Ectodermal cell (in vitro differentiated cells): Measurements from ENCODE around the gene CCDC158.

Source experiments
- H3K27ac ChIP-seq: 2 replicates; pipeline ENCODE4 v1.7.0; 2013; ENCODE audit warnings: mild to moderate bottlenecking, low read depth, low read length; ENCODE audit not compliant: insufficient read depth, poor library complexity, severe bottlenecking
- H3K27me3 ChIP-seq: 2 replicates; pipeline ENCODE4 v1.7.0; 2013; ENCODE audit warnings: mild to moderate bottlenecking, low read length; ENCODE audit not compliant: insufficient read depth, control insufficient read depth, poor library complexity, severe bottlenecking
- H3K36me3 ChIP-seq: one replicate; pipeline ENCODE4 v1.7.0; 2013; ENCODE audit warnings: low read length; ENCODE audit not compliant: control insufficient read depth, insufficient read depth
- H3K4me1 ChIP-seq: one replicate; pipeline ENCODE4 v1.7.0; 2013; ENCODE audit warnings: low read length; ENCODE audit not compliant: control insufficient read depth, insufficient read depth
- H3K4me3 ChIP-seq: 2 replicates; pipeline ENCODE4 v1.7.0; 2013; ENCODE audit warnings: low read depth, low read length, control low read depth; ENCODE audit not compliant: insufficient read depth
- H3K9me3 ChIP-seq: 2 replicates; pipeline ENCODE4 v1.7.0; 2013; ENCODE audit warnings: mild to moderate bottlenecking, low read length, moderate library complexity; ENCODE audit not compliant: control insufficient read depth
- WGBS, 2 experiments: methylation state at CpG; one replicate each; pipeline ENCODE4 v1.1.7; 2013; ENCODE audit warnings: missing lambda C conversion rate in 2 of 2; 5-methylcytosine and 5-hydroxymethylcytosine counted together

The CCDC158 gene

DNA sequence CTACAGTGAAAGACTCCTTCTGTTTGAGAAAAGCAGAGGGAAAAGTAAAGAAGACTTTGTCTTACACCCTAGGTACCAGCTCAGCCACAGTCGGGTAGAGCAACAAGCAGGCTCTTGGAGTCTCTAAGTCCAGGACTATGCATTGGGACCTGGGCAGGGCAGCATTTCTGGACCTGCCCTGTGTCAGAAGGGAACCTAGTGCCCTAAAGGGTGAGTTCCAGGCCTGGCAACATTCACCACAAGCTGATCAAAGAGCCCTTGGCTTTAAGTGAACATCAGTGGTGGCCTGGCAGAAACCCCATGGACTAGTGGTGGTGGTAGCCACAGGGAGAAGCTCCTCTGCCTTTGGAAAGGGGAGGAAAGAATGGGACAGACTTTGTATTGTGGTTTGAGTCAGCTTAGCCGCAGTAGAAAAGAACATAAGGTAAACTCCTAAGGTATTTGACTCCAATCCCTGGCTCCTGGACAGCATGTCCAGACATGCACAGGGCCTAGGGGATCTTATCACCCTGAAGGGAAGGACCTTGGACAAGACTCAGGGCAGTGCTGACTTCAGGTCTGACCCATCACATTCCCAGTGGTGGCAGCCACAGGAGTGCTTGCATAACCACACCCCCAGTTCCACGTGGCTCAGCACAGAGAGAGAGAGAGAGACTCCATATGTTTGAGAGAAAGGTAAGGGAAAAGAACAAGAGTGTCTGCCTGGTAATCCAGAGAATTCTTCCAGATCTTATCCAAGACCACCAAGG lies 32.6 kb downstream of the CCDC158 start:
- 76 to 91% methylated on average over 3 of the region's 3 CpGs for WGBS, 2 experiments
- Histone ChIP-seq H3K4me1 (no peaks in the 10 kb centered on the region), H3K27me3 (no peaks in the 10 kb centered on the region), H3K27ac (no peak overlapping the region), H3K36me3 (no peaks in the 10 kb centered on the region), H3K4me3 (no peak overlapping the region), H3K9me3 (no peaks in the 10 kb centered on the region)

DNA sequence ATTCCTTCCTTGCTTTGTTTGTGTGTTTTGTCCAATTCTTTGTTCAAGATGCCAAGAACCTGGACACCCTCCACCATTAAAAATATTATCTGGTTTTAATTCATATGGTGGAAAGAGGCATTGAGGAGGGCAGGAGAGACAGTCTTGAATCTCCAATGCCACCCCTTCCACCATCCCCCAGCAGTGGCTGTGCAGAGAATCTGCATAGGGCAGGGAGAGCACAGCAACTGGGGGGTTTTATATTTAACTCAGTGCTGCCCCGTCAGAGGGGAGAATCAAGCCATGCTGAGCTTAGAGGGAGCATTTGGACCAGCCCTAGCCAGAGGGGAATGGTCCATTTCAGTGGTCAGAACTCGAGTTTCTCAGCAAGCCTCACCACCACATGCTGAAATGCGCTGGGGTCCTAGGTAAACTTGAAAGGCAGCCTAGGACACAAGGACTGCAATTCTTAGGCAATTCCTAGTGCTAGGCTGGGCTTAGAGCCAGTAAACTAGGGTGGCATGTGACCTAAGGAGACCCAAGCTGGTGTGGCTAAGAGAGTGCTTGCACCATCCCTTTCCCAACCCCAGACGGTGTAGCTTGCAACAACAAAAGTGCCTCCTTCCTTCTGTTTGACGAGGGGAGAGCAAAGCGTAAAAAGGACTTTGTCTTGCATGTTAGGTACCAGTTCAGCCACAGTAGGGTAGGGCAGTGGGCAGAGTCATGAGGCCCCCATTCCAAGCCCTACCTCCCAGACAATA lies 34.2 kb downstream of the CCDC158 start:
- Histone ChIP-seq H3K4me1 (no peaks in the 10 kb centered on the region), H3K27me3 (no peaks in the 10 kb centered on the region), H3K36me3 (no peaks in the 10 kb centered on the region), H3K4me3 (no peak overlapping the region), H3K27ac (no peak overlapping the region), H3K9me3 (no peaks in the 10 kb centered on the region)
- WGBS, 2 experiments, result 87 to 94% methylated on average over 6 of the region's 6 CpGs

DNA sequence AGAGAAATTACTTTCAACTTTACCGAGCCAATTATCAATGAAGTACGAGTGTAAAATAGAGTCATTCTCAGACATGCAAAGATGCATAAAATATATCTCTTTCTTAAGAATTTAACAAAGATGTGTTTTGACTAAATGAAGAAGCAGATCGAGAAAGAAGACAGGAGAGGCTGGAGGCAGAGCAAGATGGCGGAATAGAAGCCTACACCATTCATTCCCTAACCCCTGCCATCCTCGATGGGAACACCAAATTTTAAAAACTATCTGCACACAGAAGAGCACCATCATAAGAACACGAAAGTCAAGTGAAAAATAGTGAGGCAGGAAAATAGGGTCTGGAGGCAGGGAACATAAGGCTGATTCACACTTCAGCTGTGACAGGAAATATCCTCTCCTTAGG lies 35.0 kb downstream of the CCDC158 start:
- H3K4me1 ChIP-seq, result no peaks in the 10 kb centered on the region
- H3K27ac ChIP-seq, result no peak overlapping the region
- 87 to 94% methylated on average over 3 to 6 of the region's 6 CpGs for WGBS, 2 experiments
- no peak overlapping the region for H3K4me3 ChIP-seq
- H3K9me3 ChIP-seq, result no peaks in the 10 kb centered on the region
- H3K27me3 ChIP-seq, result no peaks in the 10 kb centered on the region
- H3K36me3 ChIP-seq, result no peaks in the 10 kb centered on the region

DNA sequence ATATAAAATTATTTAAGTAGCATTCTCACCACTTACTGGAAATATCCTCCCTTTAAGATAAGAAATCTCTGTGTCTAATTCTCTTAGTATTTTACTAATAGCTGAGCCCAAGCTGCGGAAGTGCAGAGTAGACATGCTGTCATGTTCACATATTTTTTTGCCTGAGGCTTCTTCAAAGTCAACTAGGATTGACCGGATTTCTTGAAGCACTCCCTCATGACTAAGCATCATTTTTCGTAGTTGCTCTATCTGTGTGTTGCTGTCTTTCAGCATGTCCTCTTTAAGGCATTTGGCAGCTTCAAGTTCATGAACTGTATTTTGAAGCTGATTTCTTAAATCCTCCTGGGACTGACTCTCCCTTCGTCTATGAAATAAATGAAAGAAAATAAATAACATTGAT lies 36.9 kb downstream of the CCDC158 start:
- no peak overlapping the region for H3K27ac ChIP-seq
- 90 to 93% methylated on average over 3 of the region's 4 CpGs for WGBS, 2 experiments

DNA sequence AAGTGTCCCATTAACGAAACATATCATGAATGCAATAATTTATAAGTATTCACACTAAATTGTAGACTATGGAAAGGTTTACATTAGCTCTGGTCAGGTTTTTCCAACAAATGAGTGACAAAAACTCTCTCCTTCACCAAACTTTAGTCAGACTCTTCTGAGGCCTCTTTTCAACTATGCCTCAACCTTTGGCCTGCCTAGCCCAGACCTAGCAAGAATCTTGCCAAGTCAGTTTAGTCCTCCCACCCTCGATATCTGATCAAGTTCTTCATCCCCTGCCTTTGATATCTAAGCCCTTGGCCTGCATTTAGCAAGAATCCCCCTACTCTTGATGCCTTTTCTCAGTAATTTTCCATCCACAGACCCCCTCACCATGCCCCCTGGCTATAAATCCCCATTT lies 37.9 kb downstream of the CCDC158 start:
- Histone ChIP-seq H3K27ac (no peak overlapping the region), H3K9me3 (no peaks in the 10 kb centered on the region), H3K4me1 (no peaks in the 10 kb centered on the region), H3K36me3 (no peaks in the 10 kb centered on the region), H3K27me3 (no peaks in the 10 kb centered on the region), H3K4me3 (no peak overlapping the region)
- 87 to 97% methylated on average over 1 of the region's 2 CpGs for WGBS, 2 experiments

More for the DNA sequence above, 36.9 kb downstream of the CCDC158 start:
- H3K9me3 ChIP-seq, result no peaks in the 10 kb centered on the region
- no peaks in the 10 kb centered on the region for H3K27me3 ChIP-seq
- no peaks in the 10 kb centered on the region for H3K36me3 ChIP-seq
- H3K4me3 ChIP-seq, result no peak overlapping the region
- H3K4me1 ChIP-seq, result no peaks in the 10 kb centered on the region

DNA sequence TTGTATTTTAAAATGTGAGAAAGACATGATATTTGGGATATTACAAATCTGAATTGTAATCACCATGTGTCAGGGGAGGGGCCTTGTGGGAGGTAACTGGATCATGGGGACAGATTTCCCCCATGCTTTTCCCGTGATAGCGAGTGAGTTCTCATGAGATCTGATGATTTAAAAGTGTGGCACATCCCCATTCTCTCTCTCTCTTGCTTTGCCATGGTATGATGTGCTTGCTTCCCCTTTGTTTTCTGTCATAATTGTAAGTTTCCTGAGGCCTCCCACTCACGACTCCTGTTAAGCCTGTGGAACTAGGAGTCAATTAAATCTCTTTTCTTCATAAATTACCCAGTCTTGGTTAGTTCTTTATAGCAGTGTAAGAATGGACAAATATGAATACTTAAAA lies 39.0 kb downstream of the CCDC158 start:
- 96 to 98% methylated on average over 3 of the region's 3 CpGs for WGBS, 2 experiments
- no peaks in the 10 kb centered on the region for H3K9me3 ChIP-seq
- no peaks in the 10 kb centered on the region for H3K27me3 ChIP-seq
- H3K36me3 ChIP-seq, result no peaks in the 10 kb centered on the region
- peaks cover 7% of the 10 kb centered on the region for H3K4me1 ChIP-seq
- no peak overlapping the region for H3K27ac ChIP-seq
- H3K4me3 ChIP-seq, result no peak overlapping the region

DNA sequence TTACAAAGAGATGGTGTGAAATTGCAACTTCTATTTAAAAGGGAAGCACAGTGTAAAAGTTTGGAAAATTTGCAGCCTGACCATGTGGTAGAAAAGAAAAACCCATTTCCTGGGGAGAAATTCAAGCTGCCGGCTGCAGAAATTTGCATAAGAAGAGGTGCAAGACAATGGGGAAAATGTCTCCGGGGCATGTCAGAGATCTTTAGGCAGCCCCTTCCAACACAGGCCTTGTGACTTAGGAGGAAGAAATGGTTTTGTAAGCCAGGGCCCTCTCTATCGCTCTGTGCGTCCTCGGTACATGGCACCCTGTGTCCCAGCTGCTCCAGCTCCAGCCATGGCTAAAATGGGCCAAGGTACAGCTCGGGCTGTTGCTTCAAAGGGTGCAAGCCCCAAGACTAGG lies 40.4 kb downstream of the CCDC158 start:
- H3K4me3 ChIP-seq, result no peak overlapping the region

DNA sequence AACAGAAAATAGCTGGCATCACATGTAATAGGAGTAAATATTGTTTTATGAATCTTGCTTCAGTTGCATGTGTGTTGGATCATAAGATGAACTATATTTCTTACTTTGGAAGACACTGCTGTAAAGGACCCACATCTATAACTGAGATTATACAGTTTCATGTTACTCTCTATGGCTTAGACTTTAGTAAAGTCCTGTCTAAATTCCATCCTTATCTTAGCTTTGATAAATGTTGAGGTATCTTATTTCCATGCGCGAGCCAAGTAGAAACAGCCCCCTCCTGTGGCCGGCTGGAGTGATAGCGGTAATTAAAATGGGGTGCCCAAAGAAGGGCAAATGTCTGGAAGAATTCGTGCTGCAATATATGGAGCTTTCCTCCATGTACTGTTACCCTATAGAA lies 43.0 kb downstream of the CCDC158 start:
- no peak overlapping the region for H3K27ac ChIP-seq
- WGBS, 2 experiments, result 58 to 70% methylated on average over 5 of the region's 5 CpGs
- peaks cover 7% of the 10 kb centered on the region for H3K4me1 ChIP-seq
- H3K36me3 ChIP-seq, result no peaks in the 10 kb centered on the region
- no peaks in the 10 kb centered on the region for H3K9me3 ChIP-seq
- H3K27me3 ChIP-seq, result no peaks in the 10 kb centered on the region
- H3K4me3 ChIP-seq, result no peak overlapping the region

More for the DNA sequence above, 40.4 kb downstream of the CCDC158 start:
- peaks cover 7% of the 10 kb centered on the region for H3K4me1 ChIP-seq
- H3K27ac ChIP-seq, result no peak overlapping the region
- H3K36me3 ChIP-seq, result no peaks in the 10 kb centered on the region
- no peaks in the 10 kb centered on the region for H3K27me3 ChIP-seq
- no peaks in the 10 kb centered on the region for H3K9me3 ChIP-seq
- WGBS, 2 experiments, result 74 to 78% methylated on average over 6 of the region's 6 CpGs

DNA sequence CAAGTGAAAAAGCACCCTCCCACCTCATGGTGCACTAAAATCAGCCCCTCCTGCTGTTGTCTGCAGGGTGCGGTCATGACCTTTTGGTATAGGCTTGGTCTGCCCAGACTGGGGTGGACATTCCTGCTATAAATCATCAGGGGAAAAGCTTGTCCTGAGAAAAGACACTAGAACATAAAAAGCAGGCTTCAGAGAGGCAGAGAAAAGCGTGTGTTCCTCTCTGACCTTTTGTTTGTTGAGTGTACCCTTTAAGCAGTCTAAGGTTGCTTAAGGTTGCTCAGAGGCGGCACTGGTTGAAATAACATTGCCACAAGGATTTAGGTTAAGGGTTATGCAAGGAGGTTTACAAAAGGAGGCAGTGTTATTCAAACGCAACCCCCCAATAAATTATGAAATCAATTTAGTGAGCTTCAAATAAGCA lies 43.5 kb downstream of the CCDC158 start:
- Histone ChIP-seq H3K27ac (no peak overlapping the region), H3K4me3 (no peak overlapping the region), H3K9me3 (no peaks in the 10 kb centered on the region), H3K36me3 (no peaks in the 10 kb centered on the region), H3K27me3 (no peaks in the 10 kb centered on the region), H3K4me1 (peaks cover 7% of the 10 kb centered on the region)
- WGBS, 2 experiments, result 67 to 79% methylated on average over 4 of the region's 4 CpGs

DNA sequence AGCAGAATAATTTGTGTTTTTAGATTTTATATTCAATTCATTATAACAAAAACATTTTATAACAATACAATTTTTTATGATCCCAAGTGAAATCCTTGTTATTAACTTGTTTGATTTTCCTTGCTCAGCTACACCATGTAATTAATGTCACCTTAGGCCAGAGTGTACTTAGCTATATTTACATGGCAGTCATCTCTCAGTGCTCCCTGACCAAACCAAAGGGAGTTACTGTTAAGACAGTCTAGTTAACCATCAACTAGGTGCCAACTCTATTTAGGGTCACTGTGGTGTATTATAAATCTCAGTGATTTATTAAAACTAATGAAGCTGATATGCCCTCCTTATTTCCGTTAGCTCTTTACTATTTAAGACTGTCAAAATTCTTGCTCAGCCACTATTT lies 44.4 kb downstream of the CCDC158 start:
- Histone ChIP-seq H3K27me3 (no peaks in the 10 kb centered on the region), H3K9me3 (no peaks in the 10 kb centered on the region), H3K27ac (no peak overlapping the region), H3K4me3 (no peak overlapping the region), H3K4me1 (peaks cover 7% of the 10 kb centered on the region), H3K36me3 (no peaks in the 10 kb centered on the region)
- 100% methylated on average over 1 of the region's 1 CpG for WGBS, 2 experiments
